NT2/D1 (cell line): ENCODE data around the gene TPD52L1.

Experiments used
- SUZ12 ChIP-seq: IDR thresholded peaks from 2 replicates; pipeline ENCODE4 v1.6.1; 2011; ENCODE audit not compliant: insufficient read length, insufficient read depth; ENCODE audit errors: extremely low read depth
- YY1 ChIP-seq: IDR thresholded peaks from 2 replicates; pipeline ENCODE4 v1.6.1; 2011; ENCODE audit not compliant: insufficient read length, insufficient read depth
- ZNF274 ChIP-seq: IDR thresholded peaks from 2 replicates; pipeline ENCODE4 v1.6.1; 2011; ENCODE audit warnings: mild to moderate bottlenecking, low read depth, low read length

DNA sequence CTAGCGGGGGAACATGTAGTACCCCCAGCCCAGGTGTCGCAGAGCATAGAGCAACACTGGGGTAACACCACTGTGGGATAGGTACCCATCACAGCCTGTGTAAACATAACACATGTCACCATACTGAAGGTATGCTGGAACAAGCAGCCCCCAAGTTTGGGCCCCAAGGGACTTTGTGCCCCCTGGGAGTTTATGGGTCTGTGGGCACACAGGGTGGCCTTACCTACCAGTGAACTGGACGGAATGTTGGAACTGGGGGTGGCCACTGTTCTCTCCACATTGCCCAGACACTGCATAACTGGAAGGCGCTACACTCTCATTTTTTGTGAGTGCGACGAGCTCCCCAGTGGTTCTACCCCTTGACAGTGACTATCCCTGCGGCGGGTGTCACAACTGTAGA lies 119.7 kb downstream of the TPD52L1 start:
- TF ChIP-seq ZNF274, result no peak
- no peak for TF ChIP-seq SUZ12
- TF ChIP-seq YY1, result no peak
